Activated B cell treated with CpG ODN at 0.5 μM for 24 hours (primary cell): ENCODE results near the gene FZD2. TPM values are rescaled to one million over a fixed set of nuclear protein-coding genes. Genes with fewer than 3 reads are reported as not detected.
"Not testable (repeated sequence)": the region's sequence is repeated elsewhere in the genome, so short reads cannot be mapped to it uniquely, and the experiment has no call there.

Experiments
- ATAC-seq: fragments of 200-7000 bp; cut with Tn5 transposase; one replicate; pipeline ENCODE4 v1.10.0; 2021; ENCODE audit warnings: low read depth, mild to moderate bottlenecking, moderate library complexity
- CTCF ChIA-PET: fragments of 350-600 bp; sonication (Branson Sonifier 250); formaldehyde crosslinking; loops from one replicate; lab custom pipeline; 2021; ENCODE audit warnings: antibody characterized with exemption; lab: Charles Lee
- POLR2A ChIA-PET: fragments of 350-600 bp; sonication (Branson Sonifier 250); formaldehyde crosslinking; loops from one replicate; lab custom pipeline; 2021; ENCODE audit warnings: antibody characterized with exemption; lab: Charles Lee
- DNase-seq: peaks from one replicate; pipeline ENCODE4 v3.0.0; 2022
- H3K27ac Mint-ChIP-seq: one replicate; pipeline ENCODE4 v1.8.0; 2020; ENCODE audit warnings: mixed read lengths
- H3K27me3 Mint-ChIP-seq: one replicate; pipeline ENCODE4 v1.8.0; 2021; ENCODE audit warnings: mixed read lengths
- H3K36me3 Mint-ChIP-seq: one replicate; pipeline ENCODE4 v1.8.0; 2021; ENCODE audit warnings: low read depth, mixed read lengths
- H3K4me1 Mint-ChIP-seq: one replicate; pipeline ENCODE4 v1.8.0; 2021; ENCODE audit warnings: mixed read lengths
- H3K4me3 Mint-ChIP-seq: one replicate; pipeline ENCODE4 v1.8.0; 2020; ENCODE audit warnings: mild to moderate bottlenecking, mixed read lengths
- H3K9me3 Mint-ChIP-seq: one replicate; pipeline ENCODE4 v1.8.0; 2020; ENCODE audit warnings: mixed read lengths
- CTCF ChIP-seq: fragments of 200-600 bp; IDR thresholded peaks from one replicate; pipeline ENCODE4 v1.8.0; 2022; ENCODE audit warnings: antibody characterized with exemption, mild to moderate bottlenecking
- intact Hi-C: fragments of 100-400 bp; cut with micrococcal nuclease; formaldehyde crosslinking; loops from one replicate; pipeline ENCODE4 v1.15.1; 2024
- total RNA-seq: library from RNA; stranded (reverse); gene quantifications from 2 replicates; pipeline ENCODE4 v1.2.3, GENCODE V29; 2022

Gene FZD2
- total RNA-seq, 1 donor from 2014 or later: 0.91 TPM

GRCh38 chr17:44533533-44534246 lies 23.6 kb upstream of the FZD2 start:
- DNase-seq: peak; percentile 82
- peaks cover 7% of the 10 kb centered on the region for H3K4me1 Mint-ChIP-seq
- no peaks in the 10 kb centered on the region for H3K36me3 Mint-ChIP-seq
- peak; percentile 86 for TF ChIP-seq CTCF
- peak overlapping the region; percentile 5 for H3K27ac Mint-ChIP-seq
- ATAC-seq: peak; percentile 94
- CTCF ChIA-PET: interaction anchor here (0.7 to 3.7 kb wide), 13 partner anchors 10 to 624 kb away, joined by 3 to 19 read pairs (median 3); partner anchors contain the start of gene MEIOC
- H3K9me3 Mint-ChIP-seq: no peaks in the 10 kb centered on the region
- intact Hi-C loops: loop anchor here (1.0 to 10.0 kb wide), 4 partner anchors 103 to 601 kb away; partner anchors contain the start of genes ACBD4 and PLCD3
- H3K27me3 Mint-ChIP-seq: peaks cover 6% of the 10 kb centered on the region
- H3K4me3 Mint-ChIP-seq: peak overlapping the region; percentile 29
- POLR2A ChIA-PET: no interaction called here

DNA sequence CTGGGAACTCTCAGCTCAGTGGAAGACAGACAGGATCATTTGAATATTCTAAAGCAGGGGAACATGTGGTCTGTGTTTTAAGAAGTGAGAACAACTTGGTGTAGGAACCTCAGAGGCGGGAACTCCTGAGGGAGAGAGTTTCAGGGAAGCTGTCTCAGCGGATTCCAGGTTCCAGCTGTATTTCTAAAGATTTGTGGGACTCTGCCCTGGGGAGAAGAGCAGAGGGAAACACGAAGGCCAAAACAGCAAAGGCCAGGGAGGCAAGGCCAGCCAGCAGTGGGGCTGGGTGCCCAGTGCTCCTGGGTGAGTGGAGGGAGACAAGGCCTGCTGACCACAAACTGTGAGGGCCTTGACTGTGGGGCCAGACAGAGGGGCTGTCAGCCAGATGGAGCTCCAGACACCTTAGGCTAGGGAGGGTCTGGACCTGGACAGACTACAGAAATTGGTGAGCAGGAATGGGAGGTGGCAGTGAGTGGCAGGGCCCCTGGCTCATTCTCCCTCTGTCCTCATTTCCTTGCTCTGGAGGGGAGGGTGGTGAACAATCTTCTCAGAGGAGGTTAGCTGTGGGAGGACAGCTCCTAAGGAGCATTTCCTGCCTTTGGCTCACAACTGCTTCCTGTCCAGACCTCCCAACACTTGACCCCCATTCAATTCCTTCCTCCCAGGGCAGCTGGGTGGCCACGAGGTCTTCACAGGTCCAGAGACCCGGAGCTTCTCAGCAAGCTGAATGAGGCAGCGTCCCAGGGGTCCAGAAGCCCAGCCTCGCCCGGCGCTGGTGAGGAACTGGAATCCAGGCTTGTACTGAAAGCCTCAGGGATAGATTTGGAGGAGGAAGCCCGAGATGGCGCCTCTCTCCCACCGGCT lies 21.0 kb upstream of the FZD2 start:
- Mint-ChIP-seq H3K36me3 (no peaks in the 10 kb centered on the region), H3K27ac (no peak overlapping the region), H3K9me3 (no peaks in the 10 kb centered on the region), H3K4me3 (no peak overlapping the region), H3K27me3 (peaks cover 12% of the 10 kb centered on the region), H3K4me1 (peaks cover 7% of the 10 kb centered on the region)
- DNase-seq (no peak), ATAC-seq (no peak)
- POLR2A ChIA-PET: interaction anchor here (1.2 kb wide), 1 partner anchor 21 kb away, joined by 3 read pairs; the partner anchor contains the start of gene FZD2
- no peak for TF ChIP-seq CTCF
- intact Hi-C loops: loop anchor here (10.0 kb wide), 1 partner anchor 598 kb away; the partner anchor contains the start of genes ACBD4 and PLCD3
- CTCF ChIA-PET: interaction anchor here (2.6 kb wide), 1 partner anchor 101 kb away, joined by 12 read pairs; no protein-coding TSS in a partner anchor

- H3K36me3 Mint-ChIP-seq, CTCF ChIA-PET, H3K4me1 Mint-ChIP-seq, H3K4me3 Mint-ChIP-seq, DNase-seq, ATAC-seq, H3K9me3 Mint-ChIP-seq, H3K27ac Mint-ChIP-seq: not testable (repeated sequence)
- intact Hi-C loops: loop anchor here (10.0 kb wide), 1 partner anchor 597 kb away; the partner anchor contains the start of genes ACBD4 and PLCD3
- H3K27me3 Mint-ChIP-seq: peaks cover 12% of the 10 kb centered on the region
- POLR2A ChIA-PET: interaction anchor here (0.7 kb wide), 1 partner anchor 37 kb away, joined by 8 read pairs; no protein-coding TSS in a partner anchor
Measured at GRCh38 chr17:44537922-44538321, 19.4 kb upstream of the FZD2 start.

- TF ChIP-seq CTCF: no peak
- DNase-seq (no peak), ATAC-seq (no peak)
- Mint-ChIP-seq H3K27ac (no peak overlapping the region), H3K4me1 (no peaks in the 10 kb centered on the region), H3K27me3 (peaks cover 20% of the 10 kb centered on the region), H3K9me3 (no peaks in the 10 kb centered on the region), H3K36me3 (no peaks in the 10 kb centered on the region), H3K4me3 (no peak overlapping the region)
- ChIA-PET CTCF (no interaction called here), POLR2A (no interaction called here)
- intact Hi-C loops: loop anchor here (10.0 kb wide), 1 partner anchor 595 kb away; the partner anchor contains the start of genes ACBD4 and PLCD3
Measured at GRCh38 chr17:44539673-44540072, 17.6 kb upstream of the FZD2 start.

- H3K27ac Mint-ChIP-seq: no peak overlapping the region
- TF ChIP-seq CTCF: no peak
- ChIA-PET POLR2A (no interaction called here), CTCF (no interaction called here)
- H3K4me1 Mint-ChIP-seq: no peaks in the 10 kb centered on the region
- intact Hi-C loops: no loop called here
- no peak overlapping the region for H3K4me3 Mint-ChIP-seq
- ATAC-seq (no peak), DNase-seq (no peak)
- peaks cover 22% of the 10 kb centered on the region for H3K27me3 Mint-ChIP-seq
- H3K36me3 Mint-ChIP-seq: no peaks in the 10 kb centered on the region
- no peaks in the 10 kb centered on the region for H3K9me3 Mint-ChIP-seq
Measured at GRCh38 chr17:44540246-44541084, 16.8 kb upstream of the FZD2 start.
